Measurements from ENCODE around the gene MYO9A. TPM values are rescaled to one million over a fixed set of nuclear protein-coding genes. Genes with fewer than 3 reads are reported as not detected.
A peak's percentile ranks its signal among the peaks of the same experiment; 100 is the strongest.
"Not testable (repeated sequence)": the region's sequence is repeated elsewhere in the genome, so short reads cannot be mapped to it uniquely, and the experiment has no call there.

The MYO9A gene
- total RNA-seq, 1 donor from 2014 or later, result 19.9 TPM

DNA sequence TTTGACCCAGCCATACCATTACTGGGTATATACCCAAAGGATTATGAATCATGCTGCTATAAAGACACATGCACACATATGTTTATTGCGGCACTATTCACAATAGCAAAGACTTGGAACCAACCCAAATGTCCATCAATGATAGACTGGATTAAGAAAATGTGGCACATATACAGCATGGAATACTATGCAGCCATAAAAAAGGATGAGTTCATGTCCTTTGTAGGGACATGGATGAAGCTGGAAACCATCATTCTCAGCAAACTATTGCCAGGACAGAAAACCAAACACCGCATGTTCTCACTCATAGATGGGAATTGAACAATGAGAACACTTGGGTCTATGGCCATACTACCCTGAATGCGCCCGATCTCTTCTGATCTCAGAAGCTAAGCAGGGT is 259.7 kb downstream of the MYO9A start:
- DNase-seq (ENCODE audit: low read depth in 2 of 2), result not testable (repeated sequence)

- no peak for DNase-seq (ENCODE audit: low read depth in 2 of 2)
Measured at GRCh38 chr15:71853543-71853942, 264.4 kb downstream of the MYO9A start.

GRCh38 chr15:71844916-71845315 is 273.0 kb downstream of the MYO9A start:
- peak in 1 of 2 donors; percentile 40 for DNase-seq (ENCODE audit: low read depth in 2 of 2)

- no peak for DNase-seq (ENCODE audit: low read depth in 2 of 2)
Measured at GRCh38 chr15:71841563-71841962, 276.4 kb downstream of the MYO9A start.

GRCh38 chr15:71830981-71831380 is 287.0 kb downstream of the MYO9A start:
- no peak for DNase-seq (ENCODE audit: low read depth in 2 of 2)

- DNase-seq (ENCODE audit: low read depth in 2 of 2), result no peak
Measured at GRCh38 chr15:71826196-71826595, 291.8 kb downstream of the MYO9A start.

GRCh38 chr15:71825021-71825730 is 292.8 kb downstream of the MYO9A start:
- DNase-seq (ENCODE audit: low read depth in 2 of 2), result no peak

DNA sequence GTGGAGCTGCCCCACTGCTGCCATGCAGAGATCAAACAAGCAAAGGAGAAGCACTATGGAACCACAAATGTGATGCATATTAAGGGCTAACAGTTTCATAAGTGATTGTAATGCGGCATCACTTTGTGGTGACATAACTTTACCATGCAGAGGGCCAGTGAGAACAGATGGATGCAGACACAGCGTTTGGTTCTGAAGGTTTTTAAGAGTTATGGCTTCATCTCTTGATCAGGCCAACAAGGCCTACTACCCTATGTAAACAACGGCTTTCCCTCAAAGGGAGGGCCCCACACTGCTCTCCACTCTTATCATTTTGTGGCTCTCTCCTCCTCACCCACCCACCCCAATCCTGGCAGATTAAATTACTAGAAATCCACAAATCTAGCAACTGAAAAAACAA is 294.1 kb downstream of the MYO9A start:
- no peak for DNase-seq (ENCODE audit: low read depth in 2 of 2)

- no peak for DNase-seq (ENCODE audit: low read depth in 2 of 2)
Measured at GRCh38 chr15:71822890-71823630, 294.9 kb downstream of the MYO9A start.

- no peak for DNase-seq (ENCODE audit: low read depth in 2 of 2)
Measured at GRCh38 chr15:71821547-71822129, 296.3 kb downstream of the MYO9A start.

DNA sequence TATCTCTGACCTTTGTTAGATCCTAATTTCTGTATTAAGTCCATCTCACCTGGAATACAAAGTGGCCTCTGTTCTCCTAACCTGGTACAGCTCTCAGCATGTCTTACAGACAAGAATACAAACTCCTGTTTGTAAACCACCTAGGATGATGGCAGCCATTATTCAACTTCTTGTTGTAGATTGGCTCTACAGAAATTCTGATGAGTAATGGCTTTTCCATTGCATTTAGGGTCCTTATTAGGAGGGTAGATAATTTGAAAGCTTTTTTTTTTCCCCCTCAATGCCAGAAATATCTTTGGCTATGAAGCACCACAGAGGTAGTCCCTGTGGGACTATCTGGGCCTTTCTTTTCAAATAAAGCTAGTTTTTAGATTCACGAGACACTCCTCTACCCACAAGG is 297.8 kb downstream of the MYO9A start:
- DNase-seq (ENCODE audit: low read depth in 2 of 2), result no peak

DNA sequence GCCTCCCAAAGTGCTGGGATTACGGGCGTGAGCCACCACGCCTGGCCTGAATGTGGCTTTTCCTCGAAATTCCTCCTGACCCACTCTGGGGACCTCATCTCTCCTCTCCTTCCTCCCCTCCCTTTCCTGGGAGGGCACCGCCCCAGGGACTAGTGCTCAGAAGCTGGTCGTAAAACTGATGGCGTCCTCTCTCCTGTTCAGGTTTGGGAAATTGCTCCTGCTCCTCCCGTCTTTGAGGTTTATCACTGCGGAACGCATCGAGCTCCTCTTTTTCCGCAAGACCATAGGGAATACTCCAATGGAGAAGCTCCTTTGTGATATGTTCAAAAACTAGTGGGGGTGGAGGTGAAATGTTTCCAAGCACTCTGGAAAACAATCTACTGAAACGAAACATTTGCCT is 300.6 kb downstream of the MYO9A start:
- no peak for DNase-seq (ENCODE audit: low read depth in 2 of 2)

GRCh38 chr15:71815301-71815700 is 302.6 kb downstream of the MYO9A start:
- no peak for DNase-seq (ENCODE audit: low read depth in 2 of 2)

DNA sequence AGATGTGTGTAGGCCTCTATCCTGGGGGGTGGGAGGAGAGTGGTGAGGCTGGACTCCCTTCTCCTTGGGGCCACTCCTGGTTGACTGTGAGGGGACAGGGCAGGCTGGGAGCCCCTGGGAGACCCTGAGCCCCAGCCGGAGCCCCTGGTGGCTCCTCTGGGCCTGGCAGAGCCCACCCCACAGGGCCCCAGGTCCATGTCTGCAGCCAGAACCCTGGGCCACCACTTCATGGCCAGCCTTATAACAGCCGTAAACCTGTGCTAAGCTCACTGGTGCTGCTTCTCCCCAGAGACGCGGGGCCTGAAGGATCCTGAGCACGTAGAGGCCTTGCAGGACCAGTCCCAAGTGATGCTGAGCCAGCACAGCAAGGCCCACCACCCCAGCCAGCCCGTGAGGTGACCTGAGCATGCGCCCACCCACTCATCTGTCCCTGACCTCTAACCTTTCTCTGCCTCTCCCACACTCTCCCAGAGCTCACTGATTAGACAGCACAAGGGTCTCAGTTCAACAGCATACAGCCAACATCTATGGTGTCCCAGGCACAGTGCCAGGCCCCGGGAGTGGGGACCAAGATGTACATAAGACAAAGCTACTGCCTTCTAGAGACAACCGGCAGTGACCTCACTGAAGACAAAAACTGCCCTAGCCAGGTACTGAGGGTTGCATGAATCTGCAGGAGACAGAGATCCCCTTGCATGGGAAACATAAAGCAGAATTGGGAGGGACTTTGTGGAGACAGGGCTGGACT is 304.1 kb downstream of the MYO9A start:
- DNase-seq (ENCODE audit: low read depth in 2 of 2), result no peak

- no peak for DNase-seq (ENCODE audit: low read depth in 2 of 2)
Measured at GRCh38 chr15:71812966-71813722, 304.8 kb downstream of the MYO9A start.

DNA sequence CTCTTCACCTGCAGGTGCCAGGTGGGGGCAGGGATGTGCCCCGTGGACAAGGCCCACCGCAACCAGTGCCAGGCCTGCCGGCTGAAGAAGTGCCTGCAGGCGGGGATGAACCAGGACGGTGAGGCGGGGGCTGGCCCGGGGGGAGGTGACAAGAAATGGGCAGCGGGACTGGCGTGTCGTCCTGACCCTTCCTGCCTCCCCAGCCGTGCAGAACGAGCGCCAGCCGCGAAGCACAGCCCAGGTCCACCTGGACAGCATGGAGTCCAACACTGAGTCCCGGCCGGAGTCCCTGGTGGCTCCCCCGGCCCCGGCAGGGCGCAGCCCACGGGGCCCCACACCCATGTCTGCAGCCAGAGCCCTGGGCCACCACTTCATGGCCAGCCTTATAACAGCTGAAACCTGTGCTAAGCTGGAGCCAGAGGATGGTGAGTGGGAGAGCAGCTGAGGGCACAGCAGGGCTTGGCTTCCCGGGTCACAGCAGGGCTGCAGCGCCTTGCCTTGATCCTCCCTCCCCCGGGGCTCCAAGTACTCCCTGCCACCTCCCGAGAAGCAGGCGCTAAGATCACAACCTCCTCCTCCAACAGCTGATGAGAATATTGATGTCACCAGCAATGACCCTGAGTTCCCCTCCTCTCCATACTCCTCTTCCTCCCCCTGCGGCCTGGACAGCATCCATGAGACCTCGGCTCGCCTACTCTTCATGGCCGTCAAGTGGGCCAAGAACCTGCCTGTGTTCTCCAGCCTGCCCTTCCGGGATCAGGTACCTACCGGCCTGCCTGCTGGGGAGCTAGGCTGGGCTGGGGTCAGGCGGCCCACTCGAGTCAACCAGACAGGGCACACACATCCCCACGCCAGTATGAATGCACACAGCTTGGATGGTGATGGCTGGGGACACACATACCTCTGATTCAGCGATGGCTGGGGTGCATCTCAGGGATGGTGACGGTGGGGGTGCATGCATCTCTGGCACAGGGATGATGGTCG is 305.9 kb downstream of the MYO9A start:
- no peak for DNase-seq (ENCODE audit: low read depth in 2 of 2)

GRCh38 chr15:71811036-71811736 is 306.8 kb downstream of the MYO9A start:
- no peak for DNase-seq (ENCODE audit: low read depth in 2 of 2)

GRCh38 chr15:71810256-71811035 is 307.5 kb downstream of the MYO9A start, which contains the start of gene NR2E3:
TSS of gene NR2E3 (plus strand) at chr15:71810554. CDS start at chr15:71810744, 190 bp downstream.
- DNase-seq (ENCODE audit: low read depth in 2 of 2), result no peak
